Loucy (cell line): ENCODE data around the gene LCE3B.

Experiments
- H2AFZ ChIP-seq: fragments of 200-600 bp; sonication (generic); 2 replicates; pipeline ENCODE4 v1.6.0; 2016; ENCODE audit warnings: antibody characterized with exemption, mild to moderate bottlenecking, low read length, moderate library complexity
- H3F3A ChIP-seq: fragments of 200-600 bp; 2 replicates; pipeline ENCODE4 v1.6.0; 2016; ENCODE audit warnings: antibody characterized with exemption, low read depth, mild to moderate bottlenecking
- H3K27me3 ChIP-seq: fragments of 200-600 bp; sonication (generic); 2 replicates; pipeline ENCODE4 v1.6.1; 2014; ENCODE audit warnings: low read length, mild to moderate bottlenecking; ENCODE audit not compliant: insufficient read depth, poor library complexity, severe bottlenecking
- H3K36me3 ChIP-seq: fragments of 200-600 bp; sonication (generic); 2 replicates; pipeline ENCODE4 v1.6.1; 2016; ENCODE audit warnings: low read length; ENCODE audit not compliant: insufficient read depth
- H3K4me1 ChIP-seq: fragments of 200-600 bp; sonication (generic); 2 replicates; pipeline ENCODE4 v1.5.1; 2014; ENCODE audit warnings: low read length, mild to moderate bottlenecking; ENCODE audit not compliant: insufficient read depth, poor library complexity, severe bottlenecking
- H3K4me2 ChIP-seq: fragments of 200-600 bp; sonication (generic); 2 replicates; pipeline ENCODE4 v1.6.0; 2014; ENCODE audit warnings: antibody characterized with exemption, low read length, low read depth, mild to moderate bottlenecking; ENCODE audit not compliant: poor library complexity, severe bottlenecking
- H3K4me3 ChIP-seq: fragments of 200-600 bp; sonication (generic); 2 replicates; pipeline ENCODE4 v1.5.1; 2014; ENCODE audit warnings: low read length, mild to moderate bottlenecking, mixed read lengths; ENCODE audit not compliant: poor library complexity, severe bottlenecking
- H3K79me2 ChIP-seq: fragments of 200-600 bp; sonication (generic); 2 replicates; pipeline ENCODE4 v1.6.1; 2014; ENCODE audit warnings: low read length; ENCODE audit not compliant: insufficient read depth
- H3K9ac ChIP-seq: fragments of 200-600 bp; sonication (generic); 2 replicates; pipeline ENCODE4 v1.6.0; 2014; ENCODE audit warnings: mild to moderate bottlenecking, low read depth, low read length, moderate library complexity; ENCODE audit not compliant: poor library complexity, severe bottlenecking
- H3K9me2 ChIP-seq: fragments of 200-600 bp; sonication (generic); replicated peaks from 2 replicates; pipeline ENCODE4 v1.6.1; 2016; ENCODE audit warnings: low read depth, low read length, mixed read lengths
- H3K9me3 ChIP-seq: fragments of 200-600 bp; sonication (generic); 2 replicates; pipeline ENCODE4 v1.6.1; 2014; ENCODE audit warnings: mild to moderate bottlenecking, antibody characterized with exemption, low read length, low read depth; ENCODE audit not compliant: insufficient read depth
- H4K20me1 ChIP-seq: fragments of 200-600 bp; sonication (generic); 2 replicates; pipeline ENCODE4 v1.6.0; 2014; ENCODE audit warnings: antibody characterized with exemption, low read length, mild to moderate bottlenecking; ENCODE audit not compliant: insufficient read depth, poor library complexity, severe bottlenecking
- CTCF ChIP-seq: fragments of 200-600 bp; sonication (generic); conservative IDR thresholded peaks from 2 replicates; pipeline ENCODE4 v1.5.1; 2014; ENCODE audit warnings: mild to moderate bottlenecking, antibody characterized with exemption, low read length
- EZH2phosphoT487 ChIP-seq: fragments of 200-600 bp; IDR thresholded peaks from 2 replicates; pipeline ENCODE4 v1.6.1; 2018; ENCODE audit warnings: antibody characterized with exemption, mild to moderate bottlenecking, moderate library complexity, borderline replicate concordance

LCE3B gene

GRCh38 chr1:152613511-152613910 lies at the start of gene LCE3B:
LCE3B (plus strand) TSS chr1:152613811; CDS start chr1:152613811, 0 bp downstream.
- Histone ChIP-seq H3K36me3 (no peaks in the 10 kb centered on the region), H3K4me3 (no peak within 1 kb of the TSS), H4K20me1 (no peaks in the 10 kb centered on the region), H3K9me2 (no peaks in the 10 kb centered on the region), H3F3A (no peaks in the 10 kb centered on the region), H3K9ac (no peak within 1 kb of the TSS), H3K4me2 (no peak within 1 kb of the TSS), H3K4me1 (no peaks in the 10 kb centered on the region), H2AFZ (no peak within 1 kb of the TSS), H3K79me2 (no peaks in the 10 kb centered on the region), H3K27me3 (no peaks in the 10 kb centered on the region), H3K9me3 (peaks cover 1% of the 10 kb centered on the region; the same call in 1 of the 2 replicates)
- TF ChIP-seq CTCF (no peak), EZH2phosphoT487 (no peak)

GRCh38 chr1:152565115-152565514 lies 48.5 kb upstream of the LCE3B start:
- Histone ChIP-seq H3F3A (no peaks in the 10 kb centered on the region), H3K79me2 (no peaks in the 10 kb centered on the region), H3K4me1 (no peaks in the 10 kb centered on the region), H3K9me3 (peaks cover 5% of the 10 kb centered on the region; the same call in 1 of the 2 replicates), H4K20me1 (no peaks in the 10 kb centered on the region), H2AFZ (no peak overlapping the region), H3K27me3 (no peaks in the 10 kb centered on the region), H3K4me2 (no peak overlapping the region), H3K9me2 (no peaks in the 10 kb centered on the region), H3K9ac (no peak overlapping the region), H3K36me3 (no peaks in the 10 kb centered on the region), H3K4me3 (no peak overlapping the region)
- TF ChIP-seq EZH2phosphoT487 (no peak), CTCF (no peak)

- Histone ChIP-seq H3K9ac (no peak overlapping the region), H3F3A (no peaks in the 10 kb centered on the region), H3K4me1 (no peaks in the 10 kb centered on the region), H3K9me2 (no peaks in the 10 kb centered on the region), H3K4me3 (no peak overlapping the region), H3K79me2 (no peaks in the 10 kb centered on the region), H3K4me2 (no peak overlapping the region), H4K20me1 (no peaks in the 10 kb centered on the region), H3K9me3 (peaks cover 5% of the 10 kb centered on the region; the same call in 1 of the 2 replicates), H3K27me3 (no peaks in the 10 kb centered on the region), H3K36me3 (no peaks in the 10 kb centered on the region), H2AFZ (no peak overlapping the region)
- TF ChIP-seq CTCF (no peak), EZH2phosphoT487 (no peak)
Observed at GRCh38 chr1:152565535-152566215, 47.9 kb upstream of the LCE3B start.
